ENCODE data around the gene NRL. TPM values are rescaled to one million over a fixed set of nuclear protein-coding genes. Genes with fewer than 3 reads are reported as not detected.
"Not testable (repeated sequence)": the region's sequence is repeated elsewhere in the genome, so short reads cannot be mapped to it uniquely, and the experiment has no call there.

NRL gene
- total RNA-seq, 1 donor from 2014 or later, result 1.8 TPM

GRCh38 chr14:24040692-24041091 lies 74.1 kb downstream of the NRL start:
- no peak for TF ChIP-seq CTCF (conservative IDR thresholded peaks at IDR 0.05)
- Mint-ChIP-seq H3K27me3 (peaks cover 7% of the 10 kb centered on the region), H3K27ac (no peak overlapping the region), H3K4me3 (no peak overlapping the region), H3K4me1 (ENCODE audit: unreplicated experiment) (peaks cover 7% of the 10 kb centered on the region), H3K36me3 (no peaks in the 10 kb centered on the region), H3K9me3 (no peaks in the 10 kb centered on the region)
- no peak for DNase-seq (ENCODE audit: extremely low spot score, unreplicated experiment)

GRCh38 chr14:24038686-24039085 lies 76.1 kb downstream of the NRL start:
- Mint-ChIP-seq H3K9me3 (no peaks in the 10 kb centered on the region), H3K27ac (no peak overlapping the region), H3K36me3 (no peaks in the 10 kb centered on the region), H3K27me3 (peaks cover 3% of the 10 kb centered on the region), H3K4me3 (no peak overlapping the region), H3K4me1 (ENCODE audit: unreplicated experiment) (peaks cover 7% of the 10 kb centered on the region)
- no peak for DNase-seq (ENCODE audit: extremely low spot score, unreplicated experiment)
- TF ChIP-seq CTCF (conservative IDR thresholded peaks at IDR 0.05), result no peak

GRCh38 chr14:24037658-24038037 lies 77.1 kb downstream of the NRL start:
- Mint-ChIP-seq H3K4me3 (no peak overlapping the region), H3K9me3 (no peaks in the 10 kb centered on the region), H3K27me3 (peaks cover 3% of the 10 kb centered on the region), H3K27ac (no peak overlapping the region), H3K36me3 (no peaks in the 10 kb centered on the region), H3K4me1 (ENCODE audit: unreplicated experiment) (peaks cover 7% of the 10 kb centered on the region)
- TF ChIP-seq CTCF (conservative IDR thresholded peaks at IDR 0.05), result no peak
- no peak for DNase-seq (ENCODE audit: extremely low spot score, unreplicated experiment)

DNA sequence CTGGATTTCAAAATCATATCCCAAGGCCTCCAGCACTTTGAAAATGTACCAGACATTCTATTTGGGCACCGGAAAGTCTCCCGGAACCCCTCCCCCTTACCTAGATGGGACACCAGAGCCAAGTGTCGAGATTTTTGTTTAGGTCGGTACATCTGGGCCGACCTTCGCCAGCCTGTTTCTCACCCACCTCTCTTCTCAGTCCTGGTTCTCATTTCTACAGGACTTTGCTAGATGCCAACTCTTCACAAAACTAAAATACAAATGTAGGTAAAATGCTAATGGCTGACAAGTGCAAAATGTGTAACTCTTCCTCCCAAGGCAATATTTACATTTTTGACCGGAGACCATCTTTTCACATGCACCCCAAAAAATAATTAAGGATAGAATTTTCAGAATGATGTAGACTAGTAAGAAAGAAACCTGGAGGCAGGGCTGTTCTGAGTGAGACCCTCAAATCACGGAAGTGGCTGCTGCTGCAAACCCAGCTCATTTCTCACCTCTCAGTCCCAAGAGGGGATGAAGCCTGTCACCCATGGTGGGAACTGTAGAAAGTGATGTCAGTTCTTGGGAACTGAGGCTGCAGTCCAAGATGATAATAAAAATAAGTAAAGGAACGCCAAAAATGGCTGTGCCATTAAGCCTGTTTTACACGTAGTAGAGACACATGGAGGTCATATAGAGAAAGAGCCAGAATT lies 77.6 kb downstream of the NRL start:
- not testable (repeated sequence) for DNase-seq (ENCODE audit: extremely low spot score, unreplicated experiment); H3K27me3 Mint-ChIP-seq; H3K36me3 Mint-ChIP-seq; H3K4me1 Mint-ChIP-seq (ENCODE audit: unreplicated experiment); H3K9me3 Mint-ChIP-seq
- Mint-ChIP-seq H3K27ac (peak overlapping the region; percentile 89), H3K4me3 (peak overlapping the region; percentile 98)

DNA sequence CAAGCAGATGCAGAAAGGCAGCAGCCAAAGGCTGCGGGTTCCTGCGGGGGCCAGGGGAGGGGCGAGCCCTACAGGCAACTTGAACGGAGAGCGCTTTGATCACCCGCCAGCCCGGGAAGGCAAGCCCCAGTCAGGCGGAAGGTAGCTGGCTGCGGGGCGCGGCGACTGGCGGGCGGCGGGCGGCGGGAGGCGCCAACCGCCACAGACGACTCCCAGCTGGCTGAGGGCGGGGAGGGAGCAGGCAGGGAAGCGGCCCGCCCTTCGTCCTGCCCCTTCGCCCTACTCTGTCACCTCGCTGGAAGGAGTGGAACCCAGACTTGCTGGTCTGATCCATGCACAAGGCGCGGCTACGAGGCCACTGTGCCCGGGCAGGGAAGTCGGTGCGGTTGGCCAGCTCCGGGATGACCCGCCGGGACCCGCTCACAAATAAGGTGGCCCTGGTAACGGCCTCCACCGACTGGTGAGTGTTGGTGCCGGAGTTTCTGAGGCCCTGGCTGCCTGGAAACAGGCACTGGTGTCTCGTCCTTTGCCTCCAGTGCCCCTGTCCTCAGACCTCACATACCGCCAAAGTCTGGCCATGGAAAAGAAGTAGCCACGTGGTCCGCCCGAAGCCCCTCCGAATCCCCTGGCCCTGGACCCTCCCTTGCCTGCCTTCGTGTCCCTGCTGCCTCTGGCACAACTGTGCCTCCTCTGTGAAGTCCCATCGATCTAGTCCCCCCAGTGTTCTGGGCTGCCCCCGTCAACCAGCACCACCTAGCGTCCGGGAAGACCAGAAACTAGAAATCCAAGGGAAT lies 78.4 kb downstream of the NRL start:
- Mint-ChIP-seq H3K9me3 (peaks cover 1% of the 10 kb centered on the region), H3K36me3 (no peaks in the 10 kb centered on the region), H3K27me3 (no peaks in the 10 kb centered on the region), H3K4me1 (ENCODE audit: unreplicated experiment) (peaks cover 7% of the 10 kb centered on the region), H3K4me3 (peak overlapping the region; percentile 98), H3K27ac (peak overlapping the region; percentile 89)
- TF ChIP-seq CTCF (conservative IDR thresholded peaks at IDR 0.05), result peak; percentile 81
- peak; percentile 79 for DNase-seq (ENCODE audit: extremely low spot score, unreplicated experiment)

- not testable (repeated sequence) for DNase-seq (ENCODE audit: extremely low spot score, unreplicated experiment); H3K27me3 Mint-ChIP-seq; H3K27ac Mint-ChIP-seq; H3K9me3 Mint-ChIP-seq; H3K4me1 Mint-ChIP-seq (ENCODE audit: unreplicated experiment); H3K36me3 Mint-ChIP-seq
- peak overlapping the region; percentile 98 for H3K4me3 Mint-ChIP-seq
These were observed 79.0 kb downstream of the NRL start for GRCh38 chr14:24035769-24036168.
